IPS-20b (cell line): ENCODE measurements around the gene NTF3.

Experiments used
- H3K27ac ChIP-seq: one replicate; pipeline ENCODE4 v1.5.1; 2013; ENCODE audit warnings: low read length
- H3K27me3 ChIP-seq: 2 replicates; pipeline ENCODE4 v1.6.1; 2013; ENCODE audit warnings: mild to moderate bottlenecking, low read length, inconsistent platforms; ENCODE audit not compliant: insufficient read depth
- H3K36me3 ChIP-seq: 2 replicates; pipeline ENCODE4 v1.6.1; 2013; ENCODE audit warnings: low read depth, mild to moderate bottlenecking, inconsistent platforms, low read length, moderate library complexity; ENCODE audit not compliant: insufficient read depth
- H3K4me1 ChIP-seq: 2 replicates; pipeline ENCODE4 v1.6.1; 2013; ENCODE audit warnings: mild to moderate bottlenecking, control low read depth, inconsistent platforms, low read length, moderate library complexity; ENCODE audit not compliant: insufficient read depth
- H3K4me3 ChIP-seq: 2 replicates; pipeline ENCODE4 v1.5.1; 2013; ENCODE audit warnings: mild to moderate bottlenecking, low read length, inconsistent platforms
- H3K9ac ChIP-seq: 2 replicates; pipeline ENCODE4 v1.6.1; 2013; ENCODE audit warnings: low read depth, mild to moderate bottlenecking, inconsistent platforms, low read length, moderate library complexity
- H3K9me3 ChIP-seq: 2 replicates; pipeline ENCODE4 v1.6.1; 2013; ENCODE audit warnings: mild to moderate bottlenecking, low read depth, low read length, inconsistent platforms; ENCODE audit not compliant: insufficient read depth

Gene NTF3

GRCh38 chr12:5451251-5451650 lies 19.3 kb downstream of the NTF3 start:
- H3K9ac ChIP-seq, result no peak overlapping the region
- no peaks in the 10 kb centered on the region for H3K9me3 ChIP-seq
- H3K36me3 ChIP-seq, result no peaks in the 10 kb centered on the region
- no peaks in the 10 kb centered on the region; the same call in 1 of the 2 replicates for H3K4me1 ChIP-seq
- no peak overlapping the region for H3K27ac ChIP-seq
- no peak overlapping the region for H3K4me3 ChIP-seq
- peaks cover 6% of the 10 kb centered on the region; the same call in 1 of the 2 replicates for H3K27me3 ChIP-seq

GRCh38 chr12:5452569-5452968 lies 20.7 kb downstream of the NTF3 start:
- H3K36me3 ChIP-seq, result no peaks in the 10 kb centered on the region
- no peak overlapping the region for H3K9ac ChIP-seq
- H3K9me3 ChIP-seq, result no peaks in the 10 kb centered on the region
- peaks cover 6% of the 10 kb centered on the region for H3K4me1 ChIP-seq
- no peak overlapping the region for H3K4me3 ChIP-seq
- no peak overlapping the region for H3K27ac ChIP-seq
- peaks cover 6% of the 10 kb centered on the region; the same call in 1 of the 2 replicates for H3K27me3 ChIP-seq

- Histone ChIP-seq H3K9me3 (no peaks in the 10 kb centered on the region), H3K9ac (no peak overlapping the region), H3K27me3 (peaks cover 6% of the 10 kb centered on the region; the same call in 1 of the 2 replicates), H3K4me1 (peaks cover 6% of the 10 kb centered on the region), H3K4me3 (no peak overlapping the region), H3K27ac (no peak overlapping the region), H3K36me3 (no peaks in the 10 kb centered on the region)
Measured at GRCh38 chr12:5453466-5453865, 21.6 kb downstream of the NTF3 start.

- Histone ChIP-seq H3K36me3 (no peaks in the 10 kb centered on the region), H3K27ac (no peak overlapping the region), H3K9me3 (no peaks in the 10 kb centered on the region), H3K4me3 (no peak overlapping the region), H3K9ac (no peak overlapping the region), H3K4me1 (peaks cover 6% of the 10 kb centered on the region), H3K27me3 (no peaks in the 10 kb centered on the region)
Measured at GRCh38 chr12:5455045-5455444, 23.1 kb downstream of the NTF3 start.

- Histone ChIP-seq H3K27ac (no peak overlapping the region), H3K4me1 (peaks cover 6% of the 10 kb centered on the region)
Measured at GRCh38 chr12:5456030-5456429, 24.1 kb downstream of the NTF3 start.

GRCh38 chr12:5456906-5457305 lies 25.0 kb downstream of the NTF3 start:
- H3K9me3 ChIP-seq, result no peaks in the 10 kb centered on the region
- H3K27me3 ChIP-seq, result no peaks in the 10 kb centered on the region
- H3K27ac ChIP-seq, result no peak overlapping the region
- peaks cover 6% of the 10 kb centered on the region for H3K4me1 ChIP-seq
- no peak overlapping the region for H3K4me3 ChIP-seq
- no peaks in the 10 kb centered on the region for H3K36me3 ChIP-seq
- H3K9ac ChIP-seq, result no peak overlapping the region

More at GRCh38 chr12:5456030-5456429, 24.1 kb downstream of the NTF3 start:
- Histone ChIP-seq H3K9ac (no peak overlapping the region), H3K27me3 (no peaks in the 10 kb centered on the region), H3K36me3 (no peaks in the 10 kb centered on the region), H3K9me3 (no peaks in the 10 kb centered on the region), H3K4me3 (no peak overlapping the region)

GRCh38 chr12:5458229-5459050 lies 26.5 kb downstream of the NTF3 start:
- H3K4me1 ChIP-seq, result peaks cover 6% of the 10 kb centered on the region
- H3K9ac ChIP-seq, result no peak overlapping the region
- no peak overlapping the region for H3K4me3 ChIP-seq
- no peaks in the 10 kb centered on the region for H3K9me3 ChIP-seq
- H3K36me3 ChIP-seq, result no peaks in the 10 kb centered on the region
- H3K27me3 ChIP-seq, result no peaks in the 10 kb centered on the region
- H3K27ac ChIP-seq, result no peak overlapping the region

- no peaks in the 10 kb centered on the region for H3K27me3 ChIP-seq
Measured at GRCh38 chr12:5459051-5459782, 27.3 kb downstream of the NTF3 start.

GRCh38 chr12:5460817-5461216 lies 28.9 kb downstream of the NTF3 start:
- no peaks in the 10 kb centered on the region for H3K36me3 ChIP-seq
- H3K9ac ChIP-seq, result no peak overlapping the region
- no peak overlapping the region for H3K4me3 ChIP-seq
- no peaks in the 10 kb centered on the region for H3K9me3 ChIP-seq
- no peak overlapping the region for H3K27ac ChIP-seq
- peaks cover 6% of the 10 kb centered on the region for H3K4me1 ChIP-seq
- no peaks in the 10 kb centered on the region for H3K27me3 ChIP-seq

More at GRCh38 chr12:5459051-5459782, 27.3 kb downstream of the NTF3 start:
- Histone ChIP-seq H3K4me1 (peaks cover 6% of the 10 kb centered on the region), H3K4me3 (no peak overlapping the region), H3K36me3 (no peaks in the 10 kb centered on the region), H3K9me3 (no peaks in the 10 kb centered on the region), H3K27ac (no peak overlapping the region), H3K9ac (no peak overlapping the region)

GRCh38 chr12:5461966-5462365 lies 30.1 kb downstream of the NTF3 start:
- Histone ChIP-seq H3K9me3 (no peaks in the 10 kb centered on the region), H3K4me3 (no peak overlapping the region), H3K27ac (no peak overlapping the region), H3K27me3 (no peaks in the 10 kb centered on the region), H3K36me3 (no peaks in the 10 kb centered on the region), H3K4me1 (peaks cover 2% of the 10 kb centered on the region), H3K9ac (no peak overlapping the region)

GRCh38 chr12:5464096-5464495 lies 32.2 kb downstream of the NTF3 start:
- Histone ChIP-seq H3K36me3 (no peaks in the 10 kb centered on the region), H3K9ac (no peak overlapping the region), H3K27me3 (no peaks in the 10 kb centered on the region), H3K4me1 (no peaks in the 10 kb centered on the region), H3K4me3 (no peak overlapping the region), H3K27ac (no peak overlapping the region), H3K9me3 (no peaks in the 10 kb centered on the region)

GRCh38 chr12:5465384-5465783 lies 33.5 kb downstream of the NTF3 start:
- no peaks in the 10 kb centered on the region for H3K4me1 ChIP-seq
- no peaks in the 10 kb centered on the region for H3K9me3 ChIP-seq
- no peak overlapping the region for H3K27ac ChIP-seq
- H3K36me3 ChIP-seq, result no peaks in the 10 kb centered on the region
- no peak overlapping the region for H3K9ac ChIP-seq
- H3K27me3 ChIP-seq, result no peaks in the 10 kb centered on the region
- no peak overlapping the region for H3K4me3 ChIP-seq
